ENCODE measurements around the gene XPC.

XPC gene

DNA sequence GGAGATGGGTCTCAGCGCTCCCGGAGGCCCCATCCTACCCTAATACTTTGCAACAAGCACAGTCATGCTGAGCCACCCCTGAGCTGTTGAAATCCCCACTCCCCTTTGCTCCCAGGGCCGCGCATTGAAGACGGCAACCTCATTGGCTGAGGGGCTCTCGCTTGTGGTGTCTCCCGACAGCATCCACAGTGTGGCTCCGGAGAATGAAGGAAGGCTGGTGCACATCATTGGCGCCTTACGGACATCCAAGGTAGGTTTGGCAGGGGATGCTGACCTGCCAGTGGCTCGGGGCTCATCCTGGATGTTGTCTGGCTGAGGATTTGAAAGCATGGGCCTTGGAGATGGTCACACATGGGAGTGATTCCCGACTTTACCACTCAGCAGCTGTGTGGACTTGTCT lies 47.7 kb downstream of the XPC start:
- no peak for DNase-seq (ENCODE audit: extremely low read depth, insufficient read length)
- Histone ChIP-seq H3K36me3 (ENCODE audit: control insufficient read depth, insufficient read depth, low read length) (peaks cover 34% of the 10 kb centered on the region), H3K4me3 (replicated peaks; ENCODE audit: low read depth, low read length) (no peak overlapping the region), H3K27me3 (replicated peaks; ENCODE audit: control insufficient read depth, insufficient read depth, low read length) (no peaks in the 10 kb centered on the region)
- TF ChIP-seq, protein P1, sequence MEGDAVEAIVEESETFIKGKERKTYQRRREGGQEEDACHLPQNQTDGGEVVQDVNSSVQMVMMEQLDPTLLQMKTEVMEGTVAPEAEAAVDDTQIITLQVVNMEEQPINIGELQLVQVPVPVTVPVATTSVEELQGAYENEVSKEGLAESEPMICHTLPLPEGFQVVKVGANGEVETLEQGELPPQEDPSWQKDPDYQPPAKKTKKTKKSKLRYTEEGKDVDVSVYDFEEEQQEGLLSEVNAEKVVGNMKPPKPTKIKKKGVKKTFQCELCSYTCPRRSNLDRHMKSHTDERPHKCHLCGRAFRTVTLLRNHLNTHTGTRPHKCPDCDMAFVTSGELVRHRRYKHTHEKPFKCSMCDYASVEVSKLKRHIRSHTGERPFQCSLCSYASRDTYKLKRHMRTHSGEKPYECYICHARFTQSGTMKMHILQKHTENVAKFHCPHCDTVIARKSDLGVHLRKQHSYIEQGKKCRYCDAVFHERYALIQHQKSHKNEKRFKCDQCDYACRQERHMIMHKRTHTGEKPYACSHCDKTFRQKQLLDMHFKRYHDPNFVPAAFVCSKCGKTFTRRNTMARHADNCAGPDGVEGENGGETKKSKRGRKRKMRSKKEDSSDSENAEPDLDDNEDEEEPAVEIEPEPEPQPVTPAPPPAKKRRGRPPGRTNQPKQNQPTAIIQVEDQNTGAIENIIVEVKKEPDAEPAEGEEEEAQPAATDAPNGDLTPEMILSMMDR (IDR thresholded peaks at IDR 0.05; ENCODE audit: insufficient read depth, low read length, poor library complexity, severe bottlenecking), result no peak

DNA sequence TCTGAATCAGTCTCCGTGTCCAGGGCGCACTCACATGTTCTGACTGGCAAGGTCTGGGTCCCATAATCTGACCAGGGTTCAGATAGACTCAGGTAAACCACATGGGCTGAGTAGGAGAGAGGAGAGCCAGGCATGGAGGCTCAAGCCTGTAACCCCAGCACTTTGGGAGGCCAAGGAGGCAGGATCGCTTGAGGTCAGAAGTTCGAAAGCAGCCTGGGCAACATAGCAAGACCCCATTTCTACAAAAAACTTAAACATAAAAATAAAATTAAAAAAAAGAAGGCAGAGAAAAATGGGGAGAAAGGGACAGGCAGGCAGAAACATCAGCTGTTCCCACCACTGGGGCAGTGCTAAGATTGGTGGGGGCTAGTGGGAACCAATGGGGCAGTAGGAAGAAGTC lies 48.2 kb downstream of the XPC start:
- DNase-seq (ENCODE audit: extremely low read depth, insufficient read length), result no peak
- Histone ChIP-seq H3K36me3 (ENCODE audit: control insufficient read depth, insufficient read depth, low read length) (peaks cover 32% of the 10 kb centered on the region), H3K4me3 (replicated peaks; ENCODE audit: low read depth, low read length) (no peak overlapping the region), H3K27me3 (replicated peaks; ENCODE audit: control insufficient read depth, insufficient read depth, low read length) (no peaks in the 10 kb centered on the region)
- TF ChIP-seq, protein P1 (IDR thresholded peaks at IDR 0.05; ENCODE audit: insufficient read depth, low read length, poor library complexity, severe bottlenecking), result no peak

DNA sequence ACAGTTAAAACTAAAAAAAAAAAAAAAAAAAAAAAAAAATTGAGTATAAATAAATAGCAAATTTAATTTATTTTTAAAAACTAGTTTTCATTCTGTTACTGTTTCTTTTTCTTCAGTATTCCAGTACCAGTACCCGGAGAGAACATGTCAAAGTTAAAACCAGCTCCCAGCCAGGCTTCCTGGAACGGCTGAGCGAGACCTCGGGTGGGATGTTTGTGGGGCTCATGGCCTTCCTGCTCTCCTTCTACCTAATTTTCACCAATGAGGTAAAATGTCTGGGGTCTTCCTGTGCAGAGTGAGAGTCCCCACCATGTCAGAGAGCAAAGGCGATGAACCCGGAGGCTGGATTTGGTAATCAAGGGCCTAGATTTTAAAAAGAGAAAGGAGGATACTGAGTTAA lies 49.1 kb downstream of the XPC start:
- Histone ChIP-seq H3K36me3 (ENCODE audit: control insufficient read depth, insufficient read depth, low read length) (peaks cover 24% of the 10 kb centered on the region), H3K27me3 (replicated peaks; ENCODE audit: control insufficient read depth, insufficient read depth, low read length) (no peaks in the 10 kb centered on the region), H3K4me3 (replicated peaks; ENCODE audit: low read depth, low read length) (no peak overlapping the region)
- DNase-seq (ENCODE audit: extremely low read depth, insufficient read length), result no peak
- TF ChIP-seq, protein P1 (IDR thresholded peaks at IDR 0.05; ENCODE audit: insufficient read depth, low read length, poor library complexity, severe bottlenecking), result no peak

DNA sequence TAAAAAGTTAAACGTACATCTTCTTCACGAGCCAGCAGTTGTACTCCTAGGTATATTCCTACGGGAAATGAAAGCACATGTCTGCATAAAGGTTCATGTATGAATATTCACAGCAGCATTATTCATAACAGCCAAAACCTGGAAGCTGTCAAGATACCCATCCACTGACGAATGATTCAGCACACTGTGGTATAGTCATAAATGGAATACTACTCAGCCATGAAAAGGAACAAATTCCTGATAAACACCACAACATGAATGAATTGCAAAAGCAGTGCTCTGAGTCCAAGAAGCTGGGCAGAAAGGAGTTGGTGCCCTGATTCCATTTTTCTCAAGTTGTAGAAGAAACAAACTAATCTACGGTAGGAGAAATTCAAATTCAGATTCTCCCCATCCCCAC lies 49.7 kb downstream of the XPC start:
- peaks cover 21% of the 10 kb centered on the region for H3K36me3 ChIP-seq (ENCODE audit: control insufficient read depth, insufficient read depth, low read length)
- TF ChIP-seq, protein P1 (IDR thresholded peaks at IDR 0.05; ENCODE audit: insufficient read depth, low read length, poor library complexity, severe bottlenecking), result no peak
- no peak overlapping the region for H3K4me3 ChIP-seq (replicated peaks; ENCODE audit: low read depth, low read length)
- H3K27me3 ChIP-seq (replicated peaks; ENCODE audit: control insufficient read depth, insufficient read depth, low read length), result no peaks in the 10 kb centered on the region
- DNase-seq (ENCODE audit: extremely low read depth, insufficient read length), result no peak

DNA sequence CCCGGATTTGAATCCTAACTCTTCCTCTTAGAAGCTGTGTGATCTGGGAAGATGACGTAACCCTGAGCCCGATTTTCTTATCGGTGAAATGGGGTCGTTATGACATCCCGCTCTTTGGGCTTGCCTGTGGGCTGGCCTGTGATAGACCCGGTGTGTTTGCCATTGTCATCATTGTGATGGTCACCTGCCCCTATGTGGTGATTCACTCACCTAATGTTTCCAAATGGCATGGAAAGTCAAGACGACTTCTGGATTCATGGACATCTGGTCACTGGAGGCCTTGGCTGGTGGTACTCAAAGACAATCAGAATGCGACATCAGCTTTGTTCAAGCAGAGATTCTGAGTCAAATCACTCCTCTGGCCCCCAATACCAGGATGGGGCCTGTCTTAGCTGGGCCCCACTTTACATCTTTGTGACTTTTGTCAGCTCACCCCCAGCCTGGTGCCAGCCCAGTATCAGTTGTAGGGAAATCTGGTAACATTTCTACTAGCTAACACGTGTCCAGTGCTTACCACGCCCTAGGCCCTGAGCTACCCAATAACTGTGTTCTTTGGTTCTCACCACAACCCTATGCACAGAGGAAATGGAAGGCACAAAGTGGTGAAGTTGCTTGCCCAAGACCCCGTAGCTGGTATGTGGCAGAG lies 50.8 kb downstream of the XPC start:
- peaks cover 14% of the 10 kb centered on the region for H3K36me3 ChIP-seq (ENCODE audit: control insufficient read depth, insufficient read depth, low read length)
- H3K4me3 ChIP-seq (replicated peaks; ENCODE audit: low read depth, low read length), result no peak overlapping the region
- TF ChIP-seq, protein P1 (IDR thresholded peaks at IDR 0.05; ENCODE audit: insufficient read depth, low read length, poor library complexity, severe bottlenecking), result no peak
- DNase-seq (ENCODE audit: extremely low read depth, insufficient read length), result no peak
- no peaks in the 10 kb centered on the region for H3K27me3 ChIP-seq (replicated peaks; ENCODE audit: control insufficient read depth, insufficient read depth, low read length)
